ENCODE results near the gene HEG1. TPM values are rescaled to one million over a fixed set of nuclear protein-coding genes. Genes with fewer than 3 reads are reported as not detected.
A peak's percentile ranks its signal among the peaks of the same experiment; 100 is the strongest.

HEG1 gene
- total and polyA plus RNA-seq, 2 of the 13 experiments (the other 11 are each of a cell fraction or from before 2014, with no cell fraction given): 10.7 to 18.2 TPM

- TF ChIP-seq ARNT2 (CRISPR knock-in tag; IDR thresholded peaks at IDR 0.05; ENCODE audit: low read depth): no peak
- TF ChIP-seq ZNF768 (CRISPR knock-in tag; IDR thresholded peaks at IDR 0.05): no peak
- no peak for TF ChIP-seq PCBP1 (IDR thresholded peaks at IDR 0.05; ENCODE audit: borderline replicate concordance, low read depth, low read length)
- no peak for TF ChIP-seq NFKB2 (CRISPR knock-in tag; IDR thresholded peaks at IDR 0.05; ENCODE audit: borderline replicate concordance)
- TF ChIP-seq ZNF343 (CRISPR knock-in tag; IDR thresholded peaks at IDR 0.05): no peak
- no peak; the same call in 1 of the 2 replicates for TF ChIP-seq IRF2 (CRISPR knock-in tag; IDR thresholded peaks at IDR 0.05)
- TF ChIP-seq RBM22 (optimal IDR thresholded peaks at IDR 0.05; ENCODE audit: low read length): no peak
- TF ChIP-seq, protein P1, sequence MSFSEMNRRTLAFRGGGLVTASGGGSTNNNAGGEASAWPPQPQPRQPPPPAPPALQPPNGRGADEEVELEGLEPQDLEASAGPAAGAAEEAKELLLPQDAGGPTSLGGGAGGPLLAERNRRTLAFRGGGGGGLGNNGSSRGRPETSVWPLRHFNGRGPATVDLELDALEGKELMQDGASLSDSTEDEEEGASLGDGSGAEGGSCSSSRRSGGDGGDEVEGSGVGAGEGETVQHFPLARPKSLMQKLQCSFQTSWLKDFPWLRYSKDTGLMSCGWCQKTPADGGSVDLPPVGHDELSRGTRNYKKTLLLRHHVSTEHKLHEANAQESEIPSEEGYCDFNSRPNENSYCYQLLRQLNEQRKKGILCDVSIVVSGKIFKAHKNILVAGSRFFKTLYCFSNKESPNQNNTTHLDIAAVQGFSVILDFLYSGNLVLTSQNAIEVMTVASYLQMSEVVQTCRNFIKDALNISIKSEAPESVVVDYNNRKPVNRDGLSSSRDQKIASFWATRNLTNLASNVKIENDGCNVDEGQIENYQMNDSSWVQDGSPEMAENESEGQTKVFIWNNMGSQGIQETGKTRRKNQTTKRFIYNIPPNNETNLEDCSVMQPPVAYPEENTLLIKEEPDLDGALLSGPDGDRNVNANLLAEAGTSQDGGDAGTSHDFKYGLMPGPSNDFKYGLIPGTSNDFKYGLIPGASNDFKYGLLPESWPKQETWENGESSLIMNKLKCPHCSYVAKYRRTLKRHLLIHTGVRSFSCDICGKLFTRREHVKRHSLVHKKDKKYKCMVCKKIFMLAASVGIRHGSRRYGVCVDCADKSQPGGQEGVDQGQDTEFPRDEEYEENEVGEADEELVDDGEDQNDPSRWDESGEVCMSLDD (CRISPR knock-in tag; IDR thresholded peaks at IDR 0.05; ENCODE audit: borderline replicate concordance): no peak
- no peak for TF ChIP-seq SP2 (CRISPR knock-in tag; IDR thresholded peaks at IDR 0.05)
- no peak for TF ChIP-seq PAX8 (CRISPR knock-in tag; IDR thresholded peaks at IDR 0.05; ENCODE audit: borderline replicate concordance)
- TF ChIP-seq ZNF547 (CRISPR knock-in tag; IDR thresholded peaks at IDR 0.05): no peak
- peak; percentile 39; the same call in 1 of the 2 replicates for TF ChIP-seq PHF21A (CRISPR knock-in tag; IDR thresholded peaks at IDR 0.05)
- TF ChIP-seq, protein P2, sequence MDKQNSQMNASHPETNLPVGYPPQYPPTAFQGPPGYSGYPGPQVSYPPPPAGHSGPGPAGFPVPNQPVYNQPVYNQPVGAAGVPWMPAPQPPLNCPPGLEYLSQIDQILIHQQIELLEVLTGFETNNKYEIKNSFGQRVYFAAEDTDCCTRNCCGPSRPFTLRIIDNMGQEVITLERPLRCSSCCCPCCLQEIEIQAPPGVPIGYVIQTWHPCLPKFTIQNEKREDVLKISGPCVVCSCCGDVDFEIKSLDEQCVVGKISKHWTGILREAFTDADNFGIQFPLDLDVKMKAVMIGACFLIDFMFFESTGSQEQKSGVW (CRISPR knock-in tag; IDR thresholded peaks at IDR 0.05; ENCODE audit: borderline replicate concordance): no peak
- TF ChIP-seq, protein P3, sequence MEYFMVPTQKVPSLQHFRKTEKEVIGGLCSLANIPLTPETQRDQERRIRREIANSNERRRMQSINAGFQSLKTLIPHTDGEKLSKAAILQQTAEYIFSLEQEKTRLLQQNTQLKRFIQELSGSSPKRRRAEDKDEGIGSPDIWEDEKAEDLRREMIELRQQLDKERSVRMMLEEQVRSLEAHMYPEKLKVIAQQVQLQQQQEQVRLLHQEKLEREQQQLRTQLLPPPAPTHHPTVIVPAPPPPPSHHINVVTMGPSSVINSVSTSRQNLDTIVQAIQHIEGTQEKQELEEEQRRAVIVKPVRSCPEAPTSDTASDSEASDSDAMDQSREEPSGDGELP (IDR thresholded peaks at IDR 0.05; ENCODE audit: borderline replicate concordance, low read depth): peak; percentile 77; the same call in 1 of the 2 replicates
- TF ChIP-seq EP300 (IDR thresholded peaks at IDR 0.05; ENCODE audit: low read depth in 2 of 2, low read length in 2 of 2): peak in 1 of 2 experiments; percentile 84; a peak in 2 of 4 replicates
- 0 out of 2 replicates have a peak, but pooled peaks have one; percentile 35 for TF ChIP-seq EP300 (CRISPR knock-in tag; IDR thresholded peaks at IDR 0.05; ENCODE audit: borderline replicate concordance)
- TF ChIP-seq ELF3 (CRISPR knock-in tag; IDR thresholded peaks at IDR 0.05): no peak
- TF ChIP-seq ZNF362 (CRISPR knock-in tag; IDR thresholded peaks at IDR 0.05; ENCODE audit: borderline replicate concordance): no peak
- peak; percentile 47 for TF ChIP-seq SAP130 (CRISPR knock-in tag; IDR thresholded peaks at IDR 0.05; ENCODE audit: low read depth)
- no peak for TF ChIP-seq HHEX (CRISPR knock-in tag; IDR thresholded peaks at IDR 0.05)
- TF ChIP-seq, protein P4, sequence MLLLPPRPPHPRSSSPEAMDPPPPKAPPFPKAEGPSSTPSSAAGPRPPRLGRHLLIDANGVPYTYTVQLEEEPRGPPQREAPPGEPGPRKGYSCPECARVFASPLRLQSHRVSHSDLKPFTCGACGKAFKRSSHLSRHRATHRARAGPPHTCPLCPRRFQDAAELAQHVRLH (CRISPR knock-in tag; IDR thresholded peaks at IDR 0.05; ENCODE audit: borderline replicate concordance, low read depth): no peak
- TF ChIP-seq MIXL1 (CRISPR knock-in tag; IDR thresholded peaks at IDR 0.05): 0 out of 2 replicates have a peak, but pooled peaks have one; percentile 47
- no peak for TF ChIP-seq USF2 (IDR thresholded peaks at IDR 0.05; ENCODE audit: low read depth, low read length)
- TF ChIP-seq USF2 (CRISPR knock-in tag; IDR thresholded peaks at IDR 0.05; ENCODE audit: borderline replicate concordance): no peak
These were observed 45.4 kb downstream of the HEG1 start (continued) for GRCh38 chr3:125010393-125010792.

Data from HepG2 (cell line).